Measurements from ENCODE around the gene GPX5. TPM values are rescaled to one million over a fixed set of nuclear protein-coding genes. Genes with fewer than 3 reads are reported as not detected.

GPX5 gene
- total and polyA plus RNA-seq, 2 experiments from 2014 or later = not detected

DNA sequence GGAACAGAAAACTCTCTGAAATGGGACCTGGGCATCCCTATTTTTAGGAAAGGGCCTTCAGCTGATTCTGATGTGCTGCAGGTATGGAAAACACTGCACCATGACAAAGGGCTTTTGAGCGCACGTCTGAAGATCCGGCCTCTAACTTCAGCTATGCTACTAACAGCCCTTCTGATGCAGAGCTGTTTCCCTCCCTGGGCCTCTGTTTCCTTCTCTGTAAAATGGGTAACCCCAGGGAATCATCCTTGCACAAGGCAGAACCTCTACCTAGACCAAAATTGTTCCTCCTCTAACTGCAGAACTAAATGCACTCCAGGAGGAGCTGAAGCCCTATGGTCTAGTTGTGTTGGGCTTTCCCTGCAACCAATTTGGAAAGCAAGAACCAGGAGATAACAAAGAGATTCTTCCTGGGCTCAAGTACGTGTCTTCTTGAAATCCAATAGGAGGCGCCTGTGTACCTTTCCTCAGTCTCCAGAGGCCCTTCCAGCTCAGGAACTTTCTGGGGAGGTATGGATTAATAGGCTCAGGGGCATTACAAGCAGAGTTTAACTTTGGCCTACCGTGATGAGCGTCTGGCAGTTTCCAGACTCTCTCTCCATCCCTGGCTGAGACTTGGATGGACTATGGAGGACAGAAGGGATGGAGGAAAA lies 5.9 kb downstream of the GPX5 start:
- Histone ChIP-seq H4K20me1 (replicated peaks; ENCODE audit: insufficient read depth) (no peaks in the 10 kb centered on the region), H3K9me2 (ENCODE audit: insufficient read depth) (no peaks in the 10 kb centered on the region), H3K4me2 (no peak overlapping the region), H3K4me1 (ENCODE audit: insufficient read depth) (0 out of 2 replicates have a peak, but pooled peaks cover 10% of the 10 kb centered on the region), H3K4me3 (peak overlapping the region; percentile 10; the same call in 1 of the 2 replicates), H3F3A (replicated peaks; ENCODE audit: low read depth) (no peaks in the 10 kb centered on the region), H3K27ac (ENCODE audit: low read depth) (peak overlapping the region; percentile 3; the same call in 1 of the 2 replicates), H2AFZ (peak overlapping the region; percentile 34; the same call in 1 of the 2 replicates), H3K36me3 (ENCODE audit: insufficient read depth) (no peaks in the 10 kb centered on the region), H3K79me2 (replicated peaks; ENCODE audit: insufficient read depth) (no peaks in the 10 kb centered on the region), H3K27me3 (ENCODE audit: insufficient read depth) (no peaks in the 10 kb centered on the region)
- H3K9me3 Mint-ChIP-seq = no peaks in the 10 kb centered on the region
- H3K4me3 Mint-ChIP-seq = no peak overlapping the region
- H3K36me3 Mint-ChIP-seq (ENCODE audit: low read depth) = no peaks in the 10 kb centered on the region
- peak; percentile 85 for DNase-seq (ENCODE audit: low spot score)
- no peaks in the 10 kb centered on the region for H3K27me3 Mint-ChIP-seq (ENCODE audit: insufficient read depth, low read depth, poor library complexity)
- peaks cover 16% of the 10 kb centered on the region; the same call in 2 of the 3 replicates for H3K4me1 Mint-ChIP-seq
- ATAC-seq = peak; percentile 94
- no peak overlapping the region for H3K27ac Mint-ChIP-seq
- TF ChIP-seq JUNB (IDR thresholded peaks at IDR 0.05; ENCODE audit: unreplicated experiment) (no peak), POLR2AphosphoS5 (IDR thresholded peaks at IDR 0.05; ENCODE audit: low read depth) (no peak), EZH2 (IDR thresholded peaks at IDR 0.05; ENCODE audit: low read depth, unreplicated experiment) (no peak), NANOG (IDR thresholded peaks at IDR 0.05; ENCODE audit: borderline replicate concordance) (no peak)
- TF ChIP-seq, protein P1, sequence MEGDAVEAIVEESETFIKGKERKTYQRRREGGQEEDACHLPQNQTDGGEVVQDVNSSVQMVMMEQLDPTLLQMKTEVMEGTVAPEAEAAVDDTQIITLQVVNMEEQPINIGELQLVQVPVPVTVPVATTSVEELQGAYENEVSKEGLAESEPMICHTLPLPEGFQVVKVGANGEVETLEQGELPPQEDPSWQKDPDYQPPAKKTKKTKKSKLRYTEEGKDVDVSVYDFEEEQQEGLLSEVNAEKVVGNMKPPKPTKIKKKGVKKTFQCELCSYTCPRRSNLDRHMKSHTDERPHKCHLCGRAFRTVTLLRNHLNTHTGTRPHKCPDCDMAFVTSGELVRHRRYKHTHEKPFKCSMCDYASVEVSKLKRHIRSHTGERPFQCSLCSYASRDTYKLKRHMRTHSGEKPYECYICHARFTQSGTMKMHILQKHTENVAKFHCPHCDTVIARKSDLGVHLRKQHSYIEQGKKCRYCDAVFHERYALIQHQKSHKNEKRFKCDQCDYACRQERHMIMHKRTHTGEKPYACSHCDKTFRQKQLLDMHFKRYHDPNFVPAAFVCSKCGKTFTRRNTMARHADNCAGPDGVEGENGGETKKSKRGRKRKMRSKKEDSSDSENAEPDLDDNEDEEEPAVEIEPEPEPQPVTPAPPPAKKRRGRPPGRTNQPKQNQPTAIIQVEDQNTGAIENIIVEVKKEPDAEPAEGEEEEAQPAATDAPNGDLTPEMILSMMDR (conservative IDR thresholded peaks at IDR 0.05; ENCODE audit: low read depth in 2 of 2) = peak; percentile 75

DNA sequence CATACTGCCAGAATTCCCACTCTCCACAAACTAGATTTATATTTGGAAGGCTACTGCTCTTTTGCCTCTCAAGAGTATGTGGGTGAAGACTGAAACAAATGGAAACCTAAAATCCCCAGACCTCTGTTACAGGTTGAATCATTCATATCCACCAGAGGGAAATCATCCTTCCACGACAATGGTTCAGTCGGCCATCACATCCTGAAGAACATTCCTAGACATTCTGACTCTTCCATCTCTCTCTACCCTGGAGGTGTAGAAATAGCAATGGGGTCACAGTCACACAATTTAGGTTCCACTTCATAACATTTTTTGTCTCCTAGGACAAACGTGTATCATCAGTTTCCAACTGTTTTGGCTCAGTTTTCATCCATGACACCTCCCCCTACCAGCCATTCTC lies 8.6 kb downstream of the GPX5 start:
- Mint-ChIP-seq H3K4me3 (no peak overlapping the region; the same call in 2 of the 3 replicates), H3K9me3 (peaks cover 6% of the 10 kb centered on the region; the same call in 2 of the 3 replicates), H3K36me3 (ENCODE audit: low read depth) (no peaks in the 10 kb centered on the region), H3K27me3 (ENCODE audit: insufficient read depth, low read depth, poor library complexity) (peaks cover 16% of the 10 kb centered on the region), H3K27ac (no peak overlapping the region; the same call in 1 of the 2 replicates), H3K4me1 (peaks cover 26% of the 10 kb centered on the region; the same call in 2 of the 3 replicates)
- TF ChIP-seq EZH2phosphoT487 (IDR thresholded peaks at IDR 0.05; ENCODE audit: unreplicated experiment) = no peak
- TF ChIP-seq, protein P2, sequence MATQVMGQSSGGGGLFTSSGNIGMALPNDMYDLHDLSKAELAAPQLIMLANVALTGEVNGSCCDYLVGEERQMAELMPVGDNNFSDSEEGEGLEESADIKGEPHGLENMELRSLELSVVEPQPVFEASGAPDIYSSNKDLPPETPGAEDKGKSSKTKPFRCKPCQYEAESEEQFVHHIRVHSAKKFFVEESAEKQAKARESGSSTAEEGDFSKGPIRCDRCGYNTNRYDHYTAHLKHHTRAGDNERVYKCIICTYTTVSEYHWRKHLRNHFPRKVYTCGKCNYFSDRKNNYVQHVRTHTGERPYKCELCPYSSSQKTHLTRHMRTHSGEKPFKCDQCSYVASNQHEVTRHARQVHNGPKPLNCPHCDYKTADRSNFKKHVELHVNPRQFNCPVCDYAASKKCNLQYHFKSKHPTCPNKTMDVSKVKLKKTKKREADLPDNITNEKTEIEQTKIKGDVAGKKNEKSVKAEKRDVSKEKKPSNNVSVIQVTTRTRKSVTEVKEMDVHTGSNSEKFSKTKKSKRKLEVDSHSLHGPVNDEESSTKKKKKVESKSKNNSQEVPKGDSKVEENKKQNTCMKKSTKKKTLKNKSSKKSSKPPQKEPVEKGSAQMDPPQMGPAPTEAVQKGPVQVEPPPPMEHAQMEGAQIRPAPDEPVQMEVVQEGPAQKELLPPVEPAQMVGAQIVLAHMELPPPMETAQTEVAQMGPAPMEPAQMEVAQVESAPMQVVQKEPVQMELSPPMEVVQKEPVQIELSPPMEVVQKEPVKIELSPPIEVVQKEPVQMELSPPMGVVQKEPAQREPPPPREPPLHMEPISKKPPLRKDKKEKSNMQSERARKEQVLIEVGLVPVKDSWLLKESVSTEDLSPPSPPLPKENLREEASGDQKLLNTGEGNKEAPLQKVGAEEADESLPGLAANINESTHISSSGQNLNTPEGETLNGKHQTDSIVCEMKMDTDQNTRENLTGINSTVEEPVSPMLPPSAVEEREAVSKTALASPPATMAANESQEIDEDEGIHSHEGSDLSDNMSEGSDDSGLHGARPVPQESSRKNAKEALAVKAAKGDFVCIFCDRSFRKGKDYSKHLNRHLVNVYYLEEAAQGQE (IDR thresholded peaks at IDR 0.05; ENCODE audit: unreplicated experiment) = no peak
- TF ChIP-seq EZH2 (IDR thresholded peaks at IDR 0.05; ENCODE audit: low read depth, unreplicated experiment) = no peak
- no peak for TF ChIP-seq ZNF114 (CRISPR knock-in tag; IDR thresholded peaks at IDR 0.05)
- no peaks in the 10 kb centered on the region for H3K9me2 ChIP-seq (ENCODE audit: insufficient read depth)
- H2AFZ ChIP-seq = no peak overlapping the region
- ATAC-seq (no peak), DNase-seq (ENCODE audit: low spot score) (no peak)
- H3F3A ChIP-seq (replicated peaks; ENCODE audit: low read depth) = no peaks in the 10 kb centered on the region
- H3K36me3 ChIP-seq (ENCODE audit: insufficient read depth) = no peaks in the 10 kb centered on the region
- no peak overlapping the region for H3K27ac ChIP-seq (ENCODE audit: low read depth)
- no peak overlapping the region for H3K4me2 ChIP-seq
- no peak overlapping the region for H3K4me3 ChIP-seq
- 0 out of 2 replicates have a peak, but pooled peaks cover 10% of the 10 kb centered on the region for H3K4me1 ChIP-seq (ENCODE audit: insufficient read depth)
- no peaks in the 10 kb centered on the region for H3K79me2 ChIP-seq (replicated peaks; ENCODE audit: insufficient read depth)
- H4K20me1 ChIP-seq (replicated peaks; ENCODE audit: insufficient read depth) = no peaks in the 10 kb centered on the region
- H3K27me3 ChIP-seq (ENCODE audit: insufficient read depth) = no peaks in the 10 kb centered on the region

All from GM23338 (cell line).